AG04450 (cell line): ENCODE results near the gene DPP3. TPM values are rescaled to one million over a fixed set of nuclear protein-coding genes. Genes with fewer than 3 reads are reported as not detected.

Experiments
- CTCF ChIA-PET: fragments of 300-600, 350-600 bp; formaldehyde crosslinking; extraction: SDS; loops from one replicate; lab custom pipeline; 2022; ENCODE audit warnings: antibody characterized with exemption, inconsistent platforms; lab: Charles Lee
- POLR2A ChIA-PET: fragments of 350-600 bp; formaldehyde crosslinking; extraction: SDS; loops from one replicate; lab custom pipeline; 2021; ENCODE audit warnings: antibody characterized with exemption, inconsistent platforms; lab: Yijun Ruan, JAX
- DNase-seq: peaks from one replicate; pipeline ENCODE4 v3.0.0-alpha.2; 2011; ENCODE audit warnings: low read depth, low spot score
- H3K27ac ChIP-seq: one replicate; pipeline ENCODE4 v1.5.1; 2012; ENCODE audit warnings: low read depth, low read length, control low read depth
- H3K27me3 ChIP-seq: one replicate; pipeline ENCODE4 v1.6.0; 2012; ENCODE audit warnings: low read length; ENCODE audit not compliant: control insufficient read depth, insufficient read depth
- H3K4me3 ChIP-seq: 2 replicates; pipeline ENCODE4 v1.5.1; 2011; ENCODE audit warnings: mild to moderate bottlenecking, low read depth, low read length, control low read depth
- H3K9me3 ChIP-seq: 2 replicates; pipeline ENCODE4 v1.5.1; 2012; ENCODE audit warnings: low read length; ENCODE audit not compliant: control insufficient read depth, insufficient read depth
- CTCF ChIP-seq: IDR thresholded peaks from 2 replicates; pipeline ENCODE4 v1.5.1; 2011; ENCODE audit warnings: low read depth, low read length, control low read depth, inconsistent platforms
- polyA plus RNA-seq: library from polyadenylated mRNA; depleted of rRNA; stranded (reverse); fragments of >200 nt; gene quantifications from 2 replicates; pipeline ENCODE4 v1.2.3, GENCODE V29; 2011

The DPP3 gene
- polyA plus RNA-seq, 1 experiment: 54.6 TPM

- Histone ChIP-seq H3K4me3 (peak overlapping the region; percentile 80), H3K9me3 (no peaks in the 10 kb centered on the region; the same call in 1 of the 2 replicates), H3K27ac (peak overlapping the region; percentile 96), H3K27me3 (no peaks in the 10 kb centered on the region)
- POLR2A ChIA-PET: interaction anchor here (0.7 to 2.3 kb wide), 12 partner anchors 10 to 168 kb away, joined by 3 to 32 read pairs (median 4); partner anchors contain the start of genes BBS1, MRPL11, PELI3 and RBM4
- DNase-seq: peak; percentile 6
- CTCF ChIA-PET: interaction anchor here (0.5 to 1.2 kb wide), 3 partner anchors 10 to 41 kb away, joined by 3 to 6 read pairs (median 3); partner anchors contain the start of gene MRPL11
- TF ChIP-seq CTCF: no peak
Measured at GRCh38 chr11:66479394-66480116, 679 bp upstream of the DPP3 start.

DNA sequence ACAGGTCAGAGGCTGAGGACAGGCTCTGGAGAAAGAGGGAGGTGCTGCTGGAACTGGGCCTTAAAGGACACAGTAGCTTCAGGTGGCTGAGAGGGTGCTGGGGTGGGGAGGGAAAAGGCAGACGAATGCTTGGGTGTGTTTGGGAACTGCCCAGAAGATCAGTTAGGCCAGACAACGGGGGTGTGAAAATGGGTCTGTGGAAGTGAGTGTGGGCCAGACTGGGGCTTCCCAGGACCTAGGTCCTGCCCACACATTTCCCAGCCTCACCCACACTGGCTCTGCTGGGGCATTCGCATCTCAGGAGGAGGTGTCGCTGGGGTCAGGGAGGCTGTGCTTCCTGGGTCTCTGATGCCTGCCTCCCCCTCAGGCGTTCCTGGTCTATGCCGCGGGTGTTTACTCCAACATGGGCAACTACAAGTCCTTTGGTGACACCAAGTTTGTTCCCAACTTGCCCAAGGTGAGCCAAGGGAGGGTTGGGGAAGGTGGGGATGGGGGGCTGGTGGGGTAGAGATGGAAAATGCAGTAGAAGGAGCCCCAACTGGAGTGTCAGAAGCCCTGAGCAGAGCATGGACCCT lies 4.7 kb downstream of the DPP3 start:
- ChIA-PET CTCF (no interaction called here), POLR2A (no interaction called here)
- DNase-seq: no peak

GRCh38 chr11:66488957-66489356 lies 8.7 kb downstream of the DPP3 start:
- no peak for TF ChIP-seq CTCF
- CTCF ChIA-PET: no interaction called here
- POLR2A ChIA-PET: interaction anchor here (0.6 to 1.7 kb wide), 2 partner anchors 9 to 12 kb away, joined by 4 to 6 read pairs; partner anchors contain the start of gene DPP3
- Histone ChIP-seq H3K27ac (no peak overlapping the region), H3K4me3 (no peak overlapping the region), H3K9me3 (no peaks in the 10 kb centered on the region; the same call in 1 of the 2 replicates), H3K27me3 (no peaks in the 10 kb centered on the region)
- no peak for DNase-seq

More for the DNA sequence above, 4.7 kb downstream of the DPP3 start:
- Histone ChIP-seq H3K27ac (no peak overlapping the region), H3K27me3 (no peaks in the 10 kb centered on the region), H3K9me3 (no peaks in the 10 kb centered on the region), H3K4me3 (no peak overlapping the region)
- no peak for TF ChIP-seq CTCF

DNA sequence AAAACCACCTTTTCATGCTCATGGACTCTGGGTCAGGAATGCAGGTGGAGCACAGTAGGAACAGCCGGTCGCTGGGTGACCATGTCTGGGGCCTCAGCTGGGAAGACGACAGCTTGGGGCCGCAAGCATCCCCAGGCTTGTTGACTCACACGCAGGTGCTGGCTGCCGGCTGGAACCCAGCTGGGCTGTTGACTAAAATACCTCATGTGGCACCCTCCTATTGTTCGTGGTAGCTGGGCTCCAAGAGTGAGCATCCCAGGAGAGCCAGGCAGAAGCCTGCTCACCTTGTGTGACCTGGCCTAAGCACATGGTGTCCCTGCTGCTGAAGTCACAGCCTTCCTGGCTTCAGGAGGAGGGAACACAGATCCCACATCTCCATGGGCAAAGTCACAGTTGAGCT lies 9.4 kb downstream of the DPP3 start:
- no peaks in the 10 kb centered on the region for H3K27me3 ChIP-seq
- ChIA-PET CTCF (no interaction called here), POLR2A (interaction anchor here (1.7 kb wide), 1 partner anchor 10 kb away, joined by 4 read pairs; the partner anchor contains the start of gene DPP3)
- no peak overlapping the region for H3K27ac ChIP-seq
- no peak overlapping the region for H3K4me3 ChIP-seq
- DNase-seq: no peak
- TF ChIP-seq CTCF: no peak
- H3K9me3 ChIP-seq: no peaks in the 10 kb centered on the region; the same call in 1 of the 2 replicates
